NOMO-1 treated with dmso at 0.1 percent for 144 hours (cell line): ENCODE data around the gene NCK2.
"Not testable (repeated sequence)": the region's sequence is repeated elsewhere in the genome, so short reads cannot be mapped to it uniquely, and the experiment has no call there.

Experiments used
- DNase-seq: peaks from one replicate; lab custom pipeline; 2025; ENCODE audit not compliant: unreplicated experiment; lab: John Stamatoyannopoulos, UW

The NCK2 gene

DNA sequence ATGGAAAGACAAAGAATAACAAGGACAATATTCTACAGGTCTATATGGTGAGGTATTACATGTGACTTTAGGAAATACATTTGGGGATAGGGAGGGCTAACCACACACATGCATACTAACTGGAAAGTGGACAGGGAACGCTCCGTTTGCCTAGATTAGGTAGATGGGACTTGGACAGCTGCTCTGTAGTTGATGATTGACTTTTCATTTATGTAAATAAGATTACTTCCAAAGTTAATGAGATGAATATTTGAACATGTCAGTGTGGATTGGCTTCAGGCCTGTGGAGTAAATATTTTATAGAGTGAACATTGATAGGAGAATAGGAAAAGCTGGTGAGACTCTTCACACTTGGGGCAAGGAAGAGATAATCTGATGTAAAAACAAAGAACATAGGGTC lies 142.0 kb downstream of the NCK2 start:
- DNase-seq: no peak

DNA sequence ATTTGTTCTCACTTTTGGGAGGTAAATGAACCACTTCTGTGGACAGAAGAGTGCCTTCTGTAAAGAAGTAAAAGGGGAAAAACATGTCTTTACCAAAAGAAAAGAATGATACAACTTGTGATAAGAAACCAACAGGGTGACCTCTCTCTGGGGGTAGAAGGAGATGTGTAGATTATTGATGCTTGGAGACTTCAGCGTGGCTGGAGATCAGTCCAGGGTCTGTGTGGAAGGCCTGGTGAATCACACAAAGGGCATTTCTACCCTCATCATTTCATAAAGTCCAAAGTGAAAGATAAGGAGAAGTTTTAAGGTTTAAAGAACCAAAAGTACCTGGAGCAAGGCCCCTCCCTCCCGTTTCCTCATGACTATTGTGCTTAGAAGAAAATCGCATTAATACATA lies 142.5 kb downstream of the NCK2 start:
- no peak for DNase-seq

DNA sequence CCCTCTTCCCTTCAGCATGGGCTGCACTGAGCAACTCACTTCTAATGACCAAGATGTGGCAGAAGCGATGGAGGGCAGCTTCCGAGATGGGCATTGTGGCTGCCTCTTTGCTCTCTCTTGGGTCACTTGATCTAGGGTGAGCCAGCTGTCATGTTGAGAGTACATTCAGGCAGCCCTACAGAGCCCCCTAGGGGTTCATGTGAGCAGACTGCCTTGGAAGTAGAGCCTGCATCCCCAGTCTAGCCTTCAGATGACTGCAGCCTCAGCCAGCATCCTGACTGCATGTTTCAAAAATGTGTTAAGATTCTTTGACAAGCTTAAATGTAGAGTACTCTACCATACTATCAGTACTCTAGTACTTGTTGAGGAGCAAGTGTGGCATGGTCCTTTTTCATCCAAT lies 143.9 kb downstream of the NCK2 start:
- no peak for DNase-seq

DNA sequence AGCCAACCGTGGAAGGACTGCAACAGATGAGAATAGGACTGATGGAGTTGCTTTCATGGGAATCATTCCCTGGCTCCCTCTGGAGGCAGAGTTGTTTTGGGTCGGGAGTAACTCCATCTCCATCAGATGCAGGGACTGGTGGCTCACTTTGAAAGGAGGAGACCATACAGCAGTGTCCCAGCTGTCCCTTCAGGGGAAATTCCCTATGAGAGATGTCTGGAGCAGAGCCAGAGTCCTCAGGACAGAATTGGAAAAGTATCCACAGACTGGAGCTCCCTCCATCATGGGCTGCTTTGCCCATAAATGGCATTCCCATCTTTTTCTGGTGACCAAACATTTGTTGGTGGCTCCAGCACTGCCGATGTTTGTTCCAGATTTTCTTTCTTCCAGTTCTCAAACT lies 144.3 kb downstream of the NCK2 start:
- DNase-seq: no peak

DNA sequence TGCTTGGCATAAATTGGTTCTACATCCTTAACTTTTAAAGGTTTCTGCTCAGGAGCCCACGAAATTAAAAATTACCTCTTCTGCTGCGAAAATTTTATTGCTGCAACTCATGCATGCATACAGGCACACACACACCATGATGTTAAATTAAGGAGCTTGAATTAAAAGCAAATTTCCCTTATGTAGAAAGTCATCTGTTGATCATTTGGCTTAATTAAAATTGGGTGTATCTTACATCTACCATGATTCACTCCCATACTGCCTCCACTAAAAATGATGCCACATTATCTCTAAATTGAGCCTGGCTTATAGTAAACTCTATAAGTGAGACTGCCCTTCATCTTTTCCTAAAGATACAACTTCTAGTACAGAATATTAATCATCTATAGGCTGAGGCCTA lies 145.4 kb downstream of the NCK2 start:
- no peak for DNase-seq

DNA sequence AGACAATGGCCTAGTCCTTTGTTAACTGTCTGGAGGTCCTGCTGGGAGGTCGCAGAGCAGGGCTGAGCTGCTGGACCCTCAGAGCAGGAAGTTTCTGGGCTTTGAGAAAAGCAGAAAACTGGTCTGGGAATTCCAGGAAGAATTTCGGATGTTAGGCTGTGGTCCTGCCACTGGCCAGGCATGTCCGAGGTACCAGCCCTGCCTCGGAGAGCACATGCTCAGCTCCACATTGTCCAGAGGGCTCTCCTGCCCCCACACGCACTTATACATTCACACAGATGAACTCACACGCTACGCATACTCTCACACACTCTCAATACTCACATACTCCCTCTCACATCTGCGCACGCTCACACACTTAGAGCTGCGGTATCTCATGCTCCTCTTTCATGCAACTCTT lies 146.1 kb downstream of the NCK2 start:
- DNase-seq: no peak

DNA sequence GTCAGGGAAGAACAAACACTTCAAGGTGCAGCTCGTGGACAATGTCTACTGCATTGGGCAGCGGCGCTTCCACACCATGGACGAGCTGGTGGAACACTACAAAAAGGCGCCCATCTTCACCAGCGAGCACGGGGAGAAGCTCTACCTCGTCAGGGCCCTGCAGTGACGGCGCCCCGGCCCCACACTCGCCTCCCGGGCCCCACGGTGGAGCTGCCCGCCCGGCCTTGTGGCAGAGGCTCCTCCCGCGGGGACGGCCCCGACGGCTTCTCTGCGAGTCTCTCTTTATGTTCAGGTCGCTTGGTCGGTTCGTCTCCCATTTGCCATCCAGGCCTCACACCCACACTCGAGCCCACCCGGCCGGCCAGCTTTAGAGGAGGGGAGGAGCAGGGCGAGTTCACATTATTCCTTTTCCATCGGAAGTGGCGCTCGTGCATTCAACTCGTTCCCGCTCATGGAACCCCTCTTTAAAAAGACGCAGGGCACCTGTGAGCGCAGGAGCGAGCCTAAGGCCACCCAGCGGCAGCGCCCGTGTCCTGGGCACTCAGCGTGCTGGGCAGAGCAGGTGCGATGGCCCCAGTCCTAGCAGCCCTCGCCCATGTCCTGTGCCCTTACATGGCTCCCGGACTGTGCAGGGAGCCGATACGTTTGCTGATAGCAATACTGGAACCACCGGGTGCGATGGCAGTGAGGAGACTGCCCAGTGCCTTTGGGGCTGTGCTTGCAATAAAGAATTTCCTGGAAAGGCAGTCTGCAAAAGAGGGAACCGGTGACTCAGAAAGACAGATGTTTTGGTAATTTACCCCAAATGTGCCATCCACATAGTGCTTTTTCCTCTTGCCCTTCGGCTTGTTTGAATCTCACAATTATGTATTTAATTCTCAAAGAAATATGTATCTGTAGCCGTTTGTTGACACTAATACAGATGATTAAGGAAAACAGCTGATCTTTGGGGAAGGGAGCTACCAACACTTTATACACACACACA lies 148.6 kb downstream of the NCK2 start:
- DNase-seq: no peak

DNA sequence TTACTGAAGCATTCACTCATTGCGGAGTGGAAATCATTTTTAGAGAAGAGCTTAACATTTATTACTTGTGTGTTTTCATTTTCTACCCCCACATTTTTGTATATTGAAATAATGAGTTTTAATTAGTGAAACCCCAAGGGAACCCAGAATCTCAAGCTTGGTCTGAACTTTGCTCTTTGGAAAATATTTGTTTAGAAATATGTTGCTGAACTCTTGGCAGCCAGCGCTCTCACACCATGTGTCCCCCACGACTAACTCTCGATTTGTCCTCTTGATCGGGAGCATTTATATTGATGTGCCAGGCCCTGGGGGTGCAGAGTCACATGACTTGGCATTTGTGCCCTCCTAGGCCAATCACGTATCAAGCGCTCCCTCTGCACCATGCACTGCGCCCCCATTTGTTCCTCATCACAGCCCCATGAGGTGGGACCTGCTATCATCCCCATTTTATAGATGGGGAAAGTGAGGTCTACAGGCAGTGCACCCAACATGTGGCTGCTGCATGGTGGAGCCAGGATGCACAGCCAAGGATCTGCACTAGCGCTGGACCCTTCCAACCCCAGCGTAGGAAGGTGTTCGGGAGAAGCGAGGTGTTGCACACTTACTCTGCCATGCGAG lies 149.7 kb downstream of the NCK2 start:
- no peak for DNase-seq

DNA sequence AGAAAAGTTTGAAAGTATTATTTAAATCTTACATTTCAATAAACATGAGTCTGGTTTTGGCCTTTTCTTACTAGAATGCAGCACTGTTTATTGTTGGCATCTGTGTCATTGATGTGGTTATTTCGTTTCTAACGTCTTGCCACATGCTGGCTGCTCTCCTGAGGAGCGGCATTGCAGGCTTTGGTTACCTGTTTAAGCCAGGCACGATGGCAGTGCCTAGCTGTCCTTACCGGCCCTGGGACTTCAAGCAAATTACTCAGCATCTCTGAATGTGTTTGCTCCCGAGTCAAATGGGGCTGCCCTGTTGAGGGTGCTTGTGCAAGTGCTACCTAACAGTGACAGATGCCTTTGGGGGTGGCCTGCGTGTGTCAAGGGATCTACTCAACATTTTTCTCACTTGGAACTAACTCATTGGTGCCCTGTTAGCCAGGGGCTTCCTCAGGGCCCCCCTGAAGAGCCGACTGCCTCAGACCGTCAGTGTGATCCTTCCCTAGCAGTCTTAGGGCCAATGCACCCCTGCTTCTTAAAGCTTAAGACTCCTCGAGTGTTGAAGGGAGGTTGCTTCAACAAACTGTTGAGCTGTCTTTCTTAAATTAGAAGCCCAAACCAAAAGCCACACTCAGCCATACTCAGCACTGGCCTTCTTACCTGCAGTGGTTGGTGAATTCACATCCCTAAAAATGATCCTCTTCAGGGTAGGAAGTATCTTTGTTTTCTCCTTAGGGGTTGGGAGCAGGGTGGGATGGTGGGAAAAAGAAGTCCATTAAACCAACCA lies 151.5 kb downstream of the NCK2 start:
- DNase-seq: no peak

DNA sequence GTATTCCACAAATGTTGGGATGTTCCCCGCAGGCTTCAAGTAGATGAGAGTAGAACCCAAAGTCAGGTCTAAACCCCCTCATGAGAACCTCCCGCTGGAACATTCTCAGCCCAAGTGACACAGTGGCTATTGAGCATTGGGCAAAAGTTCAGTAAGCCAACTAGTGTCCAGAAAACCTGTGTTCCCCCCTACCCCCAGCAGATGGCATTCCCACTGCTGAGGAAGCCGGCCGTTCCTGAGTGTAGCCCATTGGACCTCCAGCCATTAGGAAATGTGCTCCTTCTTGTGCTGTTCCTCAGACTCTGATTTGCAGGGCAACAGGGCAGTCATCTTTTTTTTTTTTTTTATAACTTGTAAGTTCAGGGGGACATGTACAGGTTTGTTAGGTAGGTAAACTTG lies 152.1 kb downstream of the NCK2 start:
- no peak for DNase-seq

DNA sequence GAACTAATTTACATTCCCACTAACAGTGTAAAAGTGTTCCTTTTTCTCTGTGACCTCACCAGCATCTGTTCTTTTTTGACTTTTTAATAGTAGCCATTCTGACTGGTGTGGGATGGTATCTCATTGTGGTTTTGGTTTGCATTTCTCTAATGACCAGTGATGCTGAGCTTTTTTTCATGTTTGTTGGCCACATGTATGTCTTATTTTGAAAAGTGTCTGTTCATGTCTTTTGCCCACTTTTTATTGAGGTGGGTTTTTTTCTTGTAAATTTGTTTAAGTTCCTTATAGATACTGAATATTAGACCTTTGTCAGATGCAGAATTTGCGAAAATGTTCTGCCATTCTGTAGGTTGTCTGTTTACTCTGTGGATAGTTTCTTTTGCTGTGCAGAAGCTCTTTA lies 153.0 kb downstream of the NCK2 start:
- not testable (repeated sequence) for DNase-seq

DNA sequence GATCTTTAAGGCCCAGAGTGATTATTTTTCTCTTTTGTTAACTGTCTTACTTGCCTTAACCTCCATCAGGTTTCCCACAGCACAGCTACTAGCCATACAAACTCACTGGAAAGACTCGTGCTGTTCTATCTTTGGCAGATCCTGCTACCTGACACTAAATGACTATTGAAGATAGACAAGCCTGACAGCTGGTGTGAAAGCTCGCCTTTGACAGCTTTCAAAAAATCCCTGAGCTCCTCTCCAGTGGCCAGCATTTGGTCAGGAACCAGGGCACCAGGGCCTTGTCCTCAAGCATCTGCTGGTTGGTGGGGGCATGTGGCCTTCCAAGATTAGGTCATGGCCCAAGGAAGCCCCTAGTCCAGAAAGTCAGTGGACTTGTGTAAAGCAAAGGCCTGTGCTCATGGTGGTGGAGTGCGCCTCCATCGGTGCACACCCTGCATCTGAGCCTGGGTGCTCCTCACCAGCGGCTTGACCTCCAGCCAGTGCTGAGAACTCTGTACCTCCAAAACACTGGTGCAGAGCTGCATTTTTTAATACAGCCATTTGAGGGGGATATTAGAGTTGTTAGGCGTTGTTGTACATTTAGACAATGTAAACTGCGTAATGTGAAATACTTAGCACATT lies 158.5 kb downstream of the NCK2 start:
- DNase-seq: no peak

DNA sequence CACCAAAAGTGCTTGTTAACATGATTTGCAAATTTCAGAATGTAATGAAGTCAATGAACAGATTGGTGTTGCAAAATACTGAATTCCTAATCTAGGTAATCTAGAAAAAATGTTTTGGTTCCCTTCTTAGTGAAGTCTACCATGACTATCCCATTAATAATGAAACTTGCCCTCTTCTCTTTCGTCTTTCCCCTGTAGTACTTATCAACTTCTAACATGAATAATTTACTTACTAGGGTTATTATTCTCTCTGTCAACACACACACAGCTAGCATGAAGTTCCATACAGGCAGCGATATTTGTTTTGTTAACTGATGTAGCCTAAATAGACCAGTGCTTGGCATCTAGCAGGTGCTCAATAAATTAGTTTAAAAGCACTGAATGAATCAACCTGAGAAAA lies 160.2 kb downstream of the NCK2 start:
- no peak for DNase-seq

DNA sequence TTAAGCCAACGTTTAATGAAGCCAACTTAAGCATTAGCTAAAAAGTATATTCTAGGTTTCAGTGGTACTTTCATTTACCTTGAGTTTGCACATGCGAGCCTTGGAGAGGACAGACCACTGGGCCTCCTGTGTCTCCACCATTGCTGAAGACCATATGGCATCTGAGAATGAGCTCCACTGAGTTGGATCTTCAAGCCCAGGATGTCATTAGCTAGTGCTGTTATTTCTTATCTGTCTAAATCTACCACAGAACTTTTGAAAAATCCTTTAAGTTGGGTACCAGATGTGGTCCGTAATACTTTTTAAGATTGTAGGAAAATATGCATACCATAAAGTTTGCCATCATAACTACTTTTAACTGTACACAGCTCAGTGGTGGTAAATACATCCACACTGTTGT lies 161.8 kb downstream of the NCK2 start:
- DNase-seq: no peak

DNA sequence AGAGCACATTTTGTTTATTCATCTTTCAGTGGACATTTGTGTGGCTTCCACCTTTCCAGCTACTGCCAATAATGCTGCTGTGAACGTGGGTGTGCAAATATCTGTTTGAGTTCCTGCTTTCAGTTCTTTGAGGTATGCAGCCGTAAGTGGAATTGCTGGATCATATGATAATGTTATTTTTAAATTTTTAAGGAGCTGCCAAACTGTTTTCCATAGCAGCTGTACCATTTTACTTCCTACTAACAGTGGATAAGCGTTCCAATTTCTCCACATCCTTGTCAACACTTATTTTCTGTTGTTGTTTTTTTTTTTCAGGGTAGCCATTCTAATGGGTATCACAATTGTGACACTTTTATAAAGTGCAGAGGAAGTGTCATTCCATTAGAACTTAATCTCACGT lies 162.5 kb downstream of the NCK2 start:
- DNase-seq: no peak

DNA sequence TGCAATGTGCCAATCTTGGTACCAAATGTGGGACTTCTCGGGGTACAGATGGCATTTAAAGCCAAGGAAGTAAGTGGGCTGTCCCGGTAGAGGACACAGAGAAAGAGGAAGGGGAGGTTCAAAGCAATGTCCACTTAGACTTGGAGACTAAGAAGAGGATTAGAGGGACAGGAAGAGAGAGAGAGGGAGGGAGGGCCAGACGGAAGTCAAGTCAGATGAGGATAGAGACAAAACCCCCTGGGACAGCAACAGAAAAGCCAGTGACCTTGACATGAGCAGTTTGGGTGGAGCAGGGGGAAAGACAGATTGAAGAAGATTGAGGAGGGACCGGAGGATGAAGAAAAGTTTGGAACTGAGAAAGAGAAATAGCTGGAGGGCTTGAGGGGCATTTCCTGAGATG lies 164.5 kb downstream of the NCK2 start:
- no peak for DNase-seq

DNA sequence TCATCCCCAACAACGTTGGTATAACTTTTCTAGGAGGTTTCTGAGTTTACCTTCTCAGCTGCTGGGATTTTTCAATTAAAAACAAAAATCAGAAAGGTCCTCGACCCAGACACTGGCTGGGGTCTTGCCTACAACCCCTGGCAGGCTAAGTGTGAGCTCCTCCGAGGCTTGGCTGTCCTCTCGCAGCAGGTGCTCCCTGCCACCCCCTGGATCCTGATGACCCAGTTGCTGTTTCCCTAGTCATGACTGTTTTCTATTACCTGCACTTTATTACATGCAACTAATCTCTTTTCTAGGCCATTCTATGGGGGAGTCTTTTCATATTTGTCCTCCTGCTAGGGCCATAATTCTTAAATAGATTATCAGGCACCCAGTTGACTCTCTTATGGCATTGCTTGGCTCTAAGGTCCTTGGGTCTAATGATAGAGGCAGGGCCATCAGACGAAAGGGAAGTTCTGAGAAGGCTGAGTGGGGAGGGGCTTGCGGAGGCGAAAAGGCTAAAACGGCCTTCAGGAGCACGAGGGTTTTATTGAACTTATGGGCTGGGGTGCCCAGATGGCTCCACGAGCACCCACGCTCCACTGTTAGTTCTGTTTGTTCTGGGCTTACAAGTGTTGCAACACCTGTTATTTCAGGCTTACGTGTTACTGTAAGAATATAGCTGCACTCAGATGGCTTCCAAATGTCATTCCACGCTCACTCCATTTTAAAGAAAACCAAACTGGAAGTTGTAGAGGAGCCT lies 166.0 kb downstream of the NCK2 start:
- DNase-seq: no peak

DNA sequence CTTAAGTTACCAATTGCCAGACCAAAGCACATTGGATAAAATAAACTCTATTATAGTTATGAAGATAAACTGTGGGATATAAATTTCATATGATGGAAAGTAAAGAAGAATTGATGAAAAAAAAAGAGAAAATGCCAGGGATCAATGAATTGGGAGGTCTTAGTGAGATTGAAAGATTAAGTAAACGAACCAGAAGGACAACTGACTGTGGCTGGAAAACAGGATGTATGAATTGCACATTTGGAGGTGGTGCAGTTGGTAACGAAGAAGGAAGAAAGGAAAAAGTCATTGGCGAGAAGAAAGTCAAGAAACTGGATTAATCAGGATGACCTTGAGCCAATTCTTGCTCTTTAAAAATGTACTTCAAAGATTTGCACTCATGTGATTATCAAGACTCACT lies 166.7 kb downstream of the NCK2 start:
- DNase-seq: no peak

DNA sequence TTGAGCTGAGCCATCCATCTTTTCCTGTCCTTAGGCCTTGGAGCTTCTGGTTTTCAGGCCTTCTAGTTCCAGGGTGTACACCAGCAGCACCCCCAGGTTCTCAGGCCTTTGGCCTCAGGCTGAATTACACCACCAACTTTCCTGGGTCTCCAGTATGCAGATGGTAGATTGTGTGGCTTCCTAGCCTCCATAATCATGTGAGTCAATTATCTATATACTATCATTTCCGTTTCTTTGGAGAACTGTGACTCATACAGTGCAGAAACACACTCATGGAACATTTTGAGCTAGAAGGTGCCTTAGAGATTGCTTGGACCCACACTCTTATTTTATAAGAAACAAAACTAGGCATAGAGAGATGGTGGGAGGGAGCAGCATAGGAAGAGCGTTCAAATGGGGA lies 167.4 kb downstream of the NCK2 start:
- DNase-seq: no peak

DNA sequence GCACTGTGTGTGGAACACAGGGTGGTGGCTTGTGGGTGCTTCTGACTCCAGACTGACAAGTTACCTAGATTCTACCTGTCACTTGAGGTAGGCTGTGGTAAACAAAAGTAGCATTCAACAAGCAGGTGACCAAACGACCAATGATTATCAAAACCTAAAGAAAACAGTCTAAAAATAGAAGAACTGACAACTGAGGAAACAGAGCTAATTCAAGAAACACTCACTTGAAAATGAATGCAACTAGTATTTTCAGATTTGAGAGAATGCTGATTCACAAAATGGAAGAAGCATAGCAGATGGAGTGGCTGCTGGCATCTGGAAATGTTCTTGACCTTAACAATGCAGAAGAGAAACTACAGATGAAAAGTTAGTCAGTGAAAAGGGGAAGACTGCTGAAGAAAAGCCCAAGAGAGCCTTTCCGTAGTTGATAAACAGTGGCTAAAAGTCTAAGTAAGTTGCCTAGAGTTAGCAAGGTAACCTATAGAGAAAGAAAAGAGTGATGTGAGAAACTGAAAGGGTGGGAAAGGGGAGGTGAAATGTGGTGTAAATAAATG lies 170.4 kb downstream of the NCK2 start:
- peak; percentile 55 for DNase-seq
